NK-92 (cell line): ENCODE results near the gene ZNF598.
A peak's percentile ranks its signal among the peaks of the same experiment; 100 is the strongest.

Experiments
- DNase-seq: peaks from one replicate; lab custom pipeline; 2025; ENCODE audit not compliant: unreplicated experiment; lab: John Stamatoyannopoulos, UW

Gene ZNF598

DNA sequence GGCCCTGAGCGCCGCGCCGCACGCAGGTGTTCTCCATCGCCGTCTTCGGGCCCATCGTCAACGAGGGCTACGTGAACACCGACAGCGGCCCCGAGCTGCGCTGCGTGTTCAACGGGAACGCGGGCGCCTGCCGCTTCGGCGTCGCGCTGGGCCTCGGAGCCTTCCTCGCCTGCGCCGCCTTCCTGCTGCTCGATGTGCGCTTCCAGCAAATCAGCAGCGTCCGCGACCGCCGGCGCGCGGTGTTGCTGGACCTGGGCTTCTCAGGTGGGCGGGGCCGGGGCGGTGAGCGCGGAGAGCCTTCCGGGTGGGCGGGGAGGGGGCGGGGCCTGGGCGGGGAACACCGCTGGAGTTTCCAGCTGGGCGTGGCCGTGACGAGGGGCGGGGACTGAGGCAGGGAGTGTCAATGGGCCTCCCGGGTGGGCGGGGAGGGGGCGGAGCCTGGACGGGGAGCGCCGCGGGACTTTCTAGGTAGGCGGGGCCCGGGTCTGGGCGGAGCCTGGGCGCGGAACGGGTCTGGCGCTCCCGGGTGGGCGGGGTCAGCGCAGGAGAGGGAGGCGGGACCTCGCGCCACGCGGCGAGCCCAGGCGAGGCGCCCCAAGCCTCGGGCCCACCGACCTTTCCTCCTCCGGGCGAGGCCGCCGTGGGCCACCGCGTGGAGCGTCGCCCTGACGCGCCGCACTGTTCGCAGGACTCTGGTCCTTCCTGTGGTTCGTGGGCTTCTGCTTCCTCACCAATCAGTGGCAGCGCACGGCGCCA, 17.5 kb downstream of the ZNF598 start:
- DNase-seq = peak; percentile 87

GRCh38 chr16:1991588-1991947, 18.1 kb downstream of the ZNF598 start:
- no peak for DNase-seq

- no peak for DNase-seq
Measured at GRCh38 chr16:1991135-1991551, 18.5 kb downstream of the ZNF598 start.

GRCh38 chr16:1990351-1991134, 19.1 kb downstream of the ZNF598 start:
- DNase-seq = no peak

- DNase-seq = no peak
Measured at GRCh38 chr16:1990101-1990350, 19.6 kb downstream of the ZNF598 start.

DNA sequence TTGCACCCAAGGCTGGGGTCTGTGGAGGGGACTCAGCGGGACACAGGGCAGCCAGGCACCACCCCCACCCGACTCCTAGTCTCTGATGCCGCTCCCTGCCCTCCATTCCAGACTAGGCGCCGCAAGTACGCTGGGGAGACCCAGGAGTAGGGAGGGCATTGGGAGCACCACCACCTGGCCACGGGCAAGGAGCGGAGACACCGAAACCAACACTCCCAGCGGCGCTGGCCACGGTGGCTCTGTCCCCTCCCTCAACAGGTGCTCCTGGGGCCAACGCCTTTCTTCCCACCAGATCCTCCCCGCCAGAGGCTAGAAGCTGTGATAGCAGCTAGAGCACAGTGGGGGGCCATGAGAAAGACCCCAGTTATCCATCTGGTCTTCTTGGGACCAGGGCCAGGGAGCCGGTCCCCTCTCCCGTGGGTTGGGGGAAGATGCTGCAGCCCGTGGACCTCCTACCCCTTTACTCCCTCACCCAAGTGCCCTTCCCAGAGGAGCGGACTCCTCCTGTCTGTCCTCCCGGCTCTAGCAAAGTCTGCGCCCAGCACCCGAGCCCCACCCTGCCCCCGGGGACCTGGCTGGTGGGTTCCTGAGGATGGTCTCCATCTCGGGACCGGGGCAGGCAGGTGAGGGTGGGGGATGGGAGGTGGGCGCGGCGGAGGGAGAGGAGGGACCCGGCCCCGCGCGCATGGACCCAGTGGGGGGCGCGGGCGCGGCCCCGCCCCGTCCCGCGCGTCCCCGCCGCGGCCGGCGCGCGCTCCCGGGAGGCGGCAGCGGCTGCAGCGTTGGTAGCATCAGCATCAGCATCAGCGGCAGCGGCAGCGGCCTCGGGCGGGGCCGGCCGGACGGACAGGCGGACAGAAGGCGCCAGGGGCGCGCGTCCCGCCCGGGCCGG, 20.2 kb downstream of the ZNF598 start, which contains the start of gene SYNGR3:
SYNGR3 (plus strand) TSS at position 762 of the 892 bp plus-strand sequence. CDS start 133 bp downstream, outside the sequence.
- no peak for DNase-seq

DNA sequence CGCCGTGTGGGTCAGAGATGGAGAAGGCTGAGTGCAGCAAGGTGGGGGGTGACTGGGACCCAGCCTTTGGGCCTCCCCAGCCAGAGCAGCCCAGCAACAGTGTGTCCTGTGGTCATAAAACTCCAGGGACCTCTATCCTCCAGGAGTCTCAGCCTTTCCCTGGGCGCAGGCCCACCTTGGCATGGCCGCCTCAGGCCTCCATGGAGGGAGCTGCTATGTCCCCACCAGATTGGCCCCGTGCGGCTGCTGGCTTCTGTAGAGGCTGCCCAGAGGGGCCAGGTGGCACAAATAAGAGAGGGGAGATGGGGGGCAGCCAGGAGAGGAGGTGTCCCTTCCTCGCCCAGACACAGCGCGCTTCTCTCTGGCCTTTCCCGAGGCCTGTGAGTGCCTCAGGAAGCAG, 22.4 kb downstream of the ZNF598 start:
- DNase-seq = no peak

DNA sequence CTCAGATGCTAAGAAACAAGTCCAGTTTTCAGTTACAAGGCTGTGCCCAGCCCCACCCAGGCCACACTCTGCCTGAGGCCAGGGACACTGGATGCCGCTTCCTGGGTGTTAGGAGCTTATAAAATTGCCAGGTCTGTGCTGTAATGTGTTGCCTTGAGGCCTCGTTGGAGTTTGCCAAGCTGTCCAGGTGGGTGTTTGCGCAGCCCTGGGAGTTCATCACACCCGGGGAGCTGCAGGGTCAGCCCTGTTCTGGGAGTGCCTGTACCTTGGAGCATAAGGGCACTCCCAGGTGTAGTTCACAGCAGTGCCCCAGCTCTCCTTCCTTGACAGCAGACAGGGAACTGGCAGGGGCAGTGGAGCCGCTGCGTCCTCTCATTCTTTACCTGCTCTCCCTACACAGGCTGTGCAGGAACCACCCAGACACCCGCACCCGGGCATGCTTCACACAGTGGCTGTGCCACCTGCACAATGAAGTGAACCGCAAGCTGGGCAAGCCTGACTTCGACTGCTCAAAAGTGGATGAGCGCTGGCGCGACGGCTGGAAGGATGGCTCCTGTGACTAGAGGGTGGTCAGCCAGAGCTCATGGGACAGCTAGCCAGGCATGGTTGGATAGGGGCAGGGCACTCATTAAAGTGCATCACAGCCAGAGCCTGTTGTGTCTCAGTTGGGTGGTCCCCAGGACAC, 24.0 kb downstream of the ZNF598 start:
- DNase-seq = no peak

- no peak for DNase-seq
Measured at GRCh38 chr16:1984347-1985225, 25.0 kb downstream of the ZNF598 start.

DNA sequence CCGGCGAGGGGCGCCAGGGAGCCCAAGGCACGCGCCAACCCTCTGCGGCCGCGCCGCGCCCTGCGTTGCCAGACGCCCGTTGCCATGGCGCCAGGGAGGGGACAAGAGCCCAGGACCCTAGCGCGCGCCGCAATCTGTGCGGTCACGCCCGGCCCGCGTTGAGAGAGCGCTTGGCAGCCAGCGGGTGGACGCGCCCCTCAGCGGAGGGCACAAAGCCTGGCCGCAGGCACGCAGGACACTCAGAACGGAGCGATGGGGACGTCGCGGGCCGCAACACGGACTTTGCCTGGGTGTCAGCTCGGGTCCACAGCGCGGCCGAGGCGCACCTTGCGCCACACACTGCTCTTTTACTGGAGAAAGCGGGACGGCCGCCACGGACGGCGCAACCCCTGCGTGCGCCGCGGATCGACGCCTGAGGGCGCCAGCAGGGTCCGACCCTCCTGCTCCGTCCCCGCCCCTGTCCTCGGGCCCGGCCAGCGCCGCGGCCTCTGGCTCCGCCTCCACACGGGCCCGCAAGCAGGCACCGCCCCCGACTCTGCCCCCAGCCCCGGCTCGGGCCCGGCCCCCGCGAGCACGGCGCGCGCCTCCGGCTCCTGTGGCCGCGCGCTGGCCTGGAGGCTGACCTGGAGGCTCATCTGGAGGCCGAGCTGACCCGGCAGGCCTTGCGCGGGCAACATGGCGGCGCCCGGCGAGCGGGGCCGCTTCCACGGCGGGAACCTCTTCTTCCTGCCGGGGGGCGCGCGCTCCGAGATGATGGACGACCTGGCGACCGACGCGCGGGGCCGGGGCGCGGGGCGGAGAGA, 25.9 kb downstream of the ZNF598 start, which contains the start of gene GFER:
GFER (plus strand) TSS at position 650 of the 803 bp plus-strand sequence; CDS start at position 676, 26 bp downstream.
- no peak for DNase-seq

DNA sequence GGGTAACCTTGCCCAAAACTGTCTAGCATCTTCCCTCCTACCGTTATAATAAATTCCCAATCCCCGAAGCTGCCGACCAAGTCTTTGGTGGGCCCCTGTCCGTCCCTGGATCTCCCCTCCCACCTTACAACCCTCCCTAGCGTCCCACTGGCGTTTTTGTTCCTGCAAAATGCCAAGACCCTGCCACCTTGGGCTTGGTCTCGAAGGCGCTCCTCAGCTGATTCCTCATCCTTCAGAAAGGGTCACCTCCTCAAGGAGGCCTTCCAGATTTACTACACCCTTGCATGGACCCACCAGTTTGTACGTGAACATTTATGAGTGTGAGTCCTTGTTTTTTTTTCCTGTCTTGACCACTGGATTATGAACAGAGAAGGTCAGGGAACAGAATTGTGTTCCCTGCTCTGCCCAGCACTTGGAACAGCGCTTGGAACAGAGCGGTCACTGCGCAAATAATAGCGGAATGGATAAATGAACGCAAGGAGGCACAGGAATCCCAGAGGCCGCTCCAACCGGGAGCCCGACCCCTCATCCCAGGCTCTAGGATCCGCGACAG, 26.6 kb downstream of the ZNF598 start:
- DNase-seq = no peak

- DNase-seq = no peak
Measured at GRCh38 chr16:1982013-1982433, 27.6 kb downstream of the ZNF598 start.

DNA sequence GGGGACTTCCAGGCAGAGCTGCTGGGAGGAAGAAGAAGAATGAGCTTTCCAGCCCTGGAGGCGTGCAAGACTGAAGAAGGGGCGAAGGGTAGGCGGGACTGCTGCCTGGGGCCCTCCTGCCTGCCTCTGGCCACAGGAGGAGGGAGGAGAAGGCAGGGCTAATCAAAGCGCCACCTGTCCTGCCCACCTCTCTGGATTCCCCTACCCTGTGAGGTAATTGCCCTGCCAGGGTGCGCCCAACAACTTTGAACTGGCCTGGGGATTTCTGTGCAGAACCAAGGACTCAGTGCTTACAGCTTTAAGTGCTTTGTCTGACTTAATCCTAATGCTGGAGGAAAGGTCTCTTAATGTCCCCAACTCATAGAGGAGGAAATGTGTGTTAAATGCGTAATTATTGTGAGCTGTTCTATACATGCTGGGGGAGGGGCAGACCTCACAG, 28.2 kb downstream of the ZNF598 start, which contains the start of gene NOXO1:
NOXO1 (minus strand) TSS at position 72 of the 439 bp plus-strand sequence. CDS start 290 bp downstream, outside the sequence.
- DNase-seq = no peak

- no peak for DNase-seq
Measured at GRCh38 chr16:1980770-1981087, 28.9 kb downstream of the ZNF598 start.

- DNase-seq = no peak
Measured at GRCh38 chr16:1980030-1980769, 29.4 kb downstream of the ZNF598 start.

DNA sequence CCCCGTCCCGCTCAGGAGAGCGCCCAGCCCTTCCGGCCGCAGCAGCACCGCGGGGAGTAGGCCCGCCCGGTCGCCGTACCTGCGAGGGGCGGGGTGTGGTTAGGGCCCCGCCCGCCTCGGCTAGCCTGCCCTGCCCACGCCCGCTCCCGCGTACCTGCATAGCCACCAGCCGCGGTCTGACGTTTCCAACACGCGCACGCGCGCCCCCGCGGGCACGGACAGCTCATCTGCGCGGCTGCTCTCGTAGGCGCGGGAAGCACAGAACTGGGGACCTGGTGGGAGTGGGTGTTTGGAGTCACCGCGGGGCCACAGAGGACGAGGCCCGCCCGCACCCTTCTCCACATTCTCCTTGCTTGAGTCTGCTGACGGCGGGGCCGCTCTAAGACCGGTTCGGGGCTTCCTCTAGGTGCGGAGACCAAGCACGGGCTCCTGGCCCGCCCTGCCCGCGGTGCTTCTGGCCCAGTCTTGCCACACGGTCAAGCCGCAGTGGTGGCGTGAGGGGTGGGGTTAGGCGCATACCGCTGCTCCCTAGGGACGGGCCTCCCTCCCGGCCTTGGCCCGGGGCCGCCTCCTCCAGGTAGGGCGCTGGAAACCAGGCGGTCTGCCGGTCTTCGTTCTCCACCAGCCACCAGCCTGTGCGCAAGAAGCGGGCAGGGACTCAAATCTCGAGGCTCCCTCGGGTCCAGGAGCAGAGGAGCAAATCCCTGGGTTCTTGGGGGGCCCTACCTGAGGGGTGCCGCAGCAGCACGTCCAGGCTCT, 30.2 kb downstream of the ZNF598 start:
- no peak for DNase-seq

DNA sequence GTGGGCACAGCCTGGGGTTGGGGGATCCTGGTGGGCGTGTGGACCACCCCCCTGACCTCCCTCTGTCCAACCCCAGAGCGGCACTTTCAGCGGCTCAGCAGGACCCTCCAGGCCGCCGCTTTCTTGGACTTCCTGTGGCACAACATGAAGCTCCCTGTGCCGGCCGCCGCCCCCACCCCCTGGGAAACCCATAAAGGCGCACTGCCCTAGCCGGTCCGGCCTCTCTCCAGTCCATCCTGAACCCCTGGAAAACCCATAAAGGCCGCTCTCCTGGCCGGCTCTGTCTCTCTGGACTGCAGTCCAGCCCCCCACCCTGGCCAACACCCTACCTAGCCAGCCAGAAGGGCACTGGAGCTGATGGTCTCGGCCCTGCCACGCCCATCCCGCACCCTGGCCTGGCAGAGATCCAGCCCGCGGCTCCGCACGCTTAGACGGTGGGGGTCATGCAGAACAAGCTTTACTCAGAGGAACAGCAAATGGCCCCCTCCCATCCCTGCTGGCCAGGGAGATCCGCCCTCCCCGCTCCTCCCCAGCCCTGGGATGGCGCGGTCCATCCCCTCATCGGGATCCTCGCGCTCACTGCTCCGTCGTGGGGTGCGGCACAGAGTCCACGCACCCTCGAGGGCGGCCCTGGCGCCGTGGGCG, 31.0 kb downstream of the ZNF598 start:
- no peak for DNase-seq
